Neural progenitor cell (in vitro differentiated cells): ENCODE results near the gene DIAPH3.

Source experiments
- CTCF ChIP-seq: fragments of 200-600 bp; sonication (generic); IDR thresholded peaks from 2 replicates; pipeline ENCODE4 v1.5.1; 2017; ENCODE audit warnings: antibody characterized with exemption, mild to moderate bottlenecking
- EZH2phosphoT487 ChIP-seq: fragments of 200-600 bp; sonication (generic); IDR thresholded peaks from 2 replicates; pipeline ENCODE4 v1.6.1; 2017; ENCODE audit warnings: antibody characterized with exemption

DNA sequence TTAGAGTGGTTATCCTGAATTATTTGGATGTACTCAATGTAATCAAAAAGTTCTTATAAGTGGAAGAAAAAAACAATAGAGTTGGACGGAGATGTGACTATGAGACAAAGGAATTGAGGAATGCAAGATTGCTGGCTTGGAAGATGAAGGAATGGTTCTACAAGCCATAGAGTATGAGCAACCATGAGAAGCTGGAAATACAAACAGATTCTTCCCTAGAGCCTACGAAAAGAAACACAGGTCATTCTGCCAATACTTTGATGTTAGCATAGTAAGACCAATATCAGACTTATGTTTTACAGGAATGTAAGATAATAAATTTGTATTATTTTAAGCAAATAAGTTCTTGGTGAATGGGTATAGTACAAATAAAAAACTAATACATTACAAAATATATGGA lies 249.2 kb downstream of the DIAPH3 start:
- TF ChIP-seq CTCF (no peak), EZH2phosphoT487 (no peak)
